Activated T-helper 1 cell treated with anti-CD3 and anti-CD28 coated beads, Interleukin-2, amount 50 U/mL, for 16 hours (primary cell): ENCODE results near the gene NCAPG.
"Not testable (repeated sequence)": the region's sequence is repeated elsewhere in the genome, so short reads cannot be mapped to it uniquely, and the experiment has no call there.

ENCODE experiments used
- DNase-seq, 2 donors: peaks; one replicate each; pipeline ENCODE4 v3.0.0-alpha.2; 2020; ENCODE audit warnings: low read depth in 1 of 2, low spot score in 1 of 2

Gene NCAPG

GRCh38 chr4:17794730-17795129 is 16.0 kb upstream of the NCAPG start:
- no peak for DNase-seq

- no peak for DNase-seq
Observed at GRCh38 chr4:17797808-17798207, 13.0 kb upstream of the NCAPG start.

GRCh38 chr4:17805580-17806155 is 5.1 kb upstream of the NCAPG start:
- no peak for DNase-seq

GRCh38 chr4:17807446-17807845 is 3.3 kb upstream of the NCAPG start:
- no peak for DNase-seq

GRCh38 chr4:17809667-17810066 is 1.1 kb upstream of the NCAPG start:
- no peak for DNase-seq

GRCh38 chr4:17811078-17811603 is 362 bp downstream of the NCAPG start:
- DNase-seq, result no peak

- DNase-seq, result no peak
Observed at GRCh38 chr4:17812125-17812524, 1.3 kb downstream of the NCAPG start.

GRCh38 chr4:17812801-17813200 is 2.0 kb downstream of the NCAPG start:
- no peak for DNase-seq

DNA sequence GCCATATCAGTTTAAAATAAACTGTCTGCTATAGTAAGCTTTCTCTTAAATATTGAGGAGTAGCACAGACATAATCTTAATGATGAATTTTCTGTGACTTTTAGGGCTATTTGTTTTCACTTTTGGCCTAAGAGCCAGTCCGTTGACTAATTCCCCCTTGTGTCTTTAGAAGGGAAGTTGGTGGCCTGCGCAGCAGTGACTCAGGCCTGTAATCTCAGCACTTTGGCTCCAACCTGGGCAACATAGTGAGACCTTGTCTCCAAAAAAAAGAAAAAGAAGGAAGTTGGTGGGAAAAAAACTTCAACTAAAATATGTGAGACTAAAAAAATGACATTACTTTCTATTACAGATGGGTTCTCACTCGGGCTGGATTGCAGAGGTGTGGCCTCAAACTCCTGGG is 3.4 kb downstream of the NCAPG start:
- no peak for DNase-seq

DNA sequence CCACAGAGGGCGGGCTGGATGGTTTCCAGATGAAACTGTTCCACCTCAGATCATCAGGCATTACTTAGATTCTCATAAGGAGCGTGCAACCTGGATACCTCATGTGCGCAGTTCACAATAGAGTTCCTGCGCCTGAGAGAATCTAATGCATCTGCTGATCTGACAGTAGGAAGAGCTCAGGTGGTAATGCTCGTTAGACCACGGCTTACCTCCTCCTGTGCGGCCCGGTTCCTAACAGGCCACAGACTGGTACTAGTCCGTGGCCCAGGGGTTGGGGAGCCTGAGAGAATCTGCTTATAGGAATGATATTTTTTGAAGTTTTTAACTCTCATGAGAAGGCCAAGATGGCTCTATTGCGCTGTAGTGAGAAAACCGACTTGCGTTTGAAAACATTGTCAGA is 5.4 kb downstream of the NCAPG start:
- DNase-seq, result no peak

GRCh38 chr4:17817027-17817426 is 6.2 kb downstream of the NCAPG start:
- DNase-seq, result no peak

DNA sequence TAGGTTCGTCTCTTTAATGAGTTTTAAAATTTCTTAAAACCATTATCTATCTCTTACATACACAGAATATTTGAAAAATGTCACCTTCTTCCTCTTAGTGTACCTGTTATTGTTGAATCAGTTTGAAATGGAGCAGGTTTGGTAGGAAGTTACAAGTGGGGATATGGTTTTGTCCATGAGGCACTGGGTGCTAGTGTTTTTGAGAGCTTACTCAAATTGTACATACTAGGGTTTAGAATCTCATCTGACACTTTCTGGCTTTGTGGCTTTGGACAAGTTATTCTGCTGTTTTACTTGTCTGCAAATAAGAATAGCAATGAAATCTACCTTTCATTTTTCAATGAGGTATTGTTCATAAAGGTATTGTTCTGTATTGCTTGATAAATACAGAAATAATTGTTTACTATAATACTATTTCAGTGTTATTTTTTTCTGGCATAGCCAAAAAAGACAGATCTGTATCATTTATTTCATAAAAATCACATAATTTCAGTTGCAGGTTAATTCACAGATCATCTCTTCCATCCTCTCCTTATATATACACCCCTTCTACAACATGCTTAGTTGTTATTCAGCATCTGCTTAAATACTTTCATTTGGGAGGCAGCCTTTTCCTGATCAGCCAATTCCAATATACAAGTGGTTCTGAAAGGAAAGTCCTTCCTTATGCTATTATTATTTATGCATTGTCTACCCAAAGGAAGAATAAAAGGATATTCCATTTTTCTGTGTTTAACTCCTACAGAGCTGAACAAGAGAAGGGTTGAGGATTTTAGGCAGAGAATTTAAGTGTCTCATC is 13.3 kb downstream of the NCAPG start:
- DNase-seq, result no peak

- DNase-seq, result no peak
Observed at GRCh38 chr4:17846266-17846665, 35.5 kb downstream of the NCAPG start.

DNA sequence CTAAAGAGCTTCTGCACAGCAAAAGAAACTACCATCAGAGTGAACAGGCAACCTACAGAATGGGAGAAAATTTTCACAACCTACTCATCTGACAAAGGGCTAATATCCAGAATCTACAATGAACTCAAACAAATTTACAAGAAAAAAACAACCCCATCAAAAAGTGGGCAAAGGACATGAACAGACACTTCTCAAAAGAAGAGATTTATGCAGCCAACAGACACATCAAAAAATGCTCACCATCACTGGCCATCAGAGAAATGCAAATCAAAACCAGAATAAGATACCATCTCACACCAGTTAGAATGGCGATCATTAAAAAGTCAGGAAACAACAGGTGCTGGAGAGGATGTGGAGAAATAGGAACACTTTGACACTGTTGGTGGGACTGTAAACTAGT is 39.5 kb downstream of the NCAPG start:
- not testable (repeated sequence) for DNase-seq

DNA sequence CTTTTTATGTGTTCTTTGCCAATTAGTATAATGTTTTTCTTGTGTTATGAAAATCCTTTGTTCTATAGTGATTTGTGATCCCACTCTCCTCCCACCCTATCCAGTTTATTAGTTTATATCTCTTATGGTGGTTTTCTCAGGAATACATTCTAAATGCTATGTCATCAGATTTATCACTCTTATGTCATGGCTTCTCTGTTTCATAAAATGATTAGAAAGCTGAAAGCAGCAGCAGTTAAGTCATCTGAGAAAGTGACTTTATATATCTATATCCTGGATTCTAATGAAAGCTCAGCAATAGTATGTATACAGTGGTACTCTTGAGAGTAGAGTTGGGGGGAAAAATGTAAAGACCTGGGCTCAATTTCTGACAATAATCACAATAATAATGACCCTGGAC is 41.2 kb downstream of the NCAPG start:
- DNase-seq, result no peak

DNA sequence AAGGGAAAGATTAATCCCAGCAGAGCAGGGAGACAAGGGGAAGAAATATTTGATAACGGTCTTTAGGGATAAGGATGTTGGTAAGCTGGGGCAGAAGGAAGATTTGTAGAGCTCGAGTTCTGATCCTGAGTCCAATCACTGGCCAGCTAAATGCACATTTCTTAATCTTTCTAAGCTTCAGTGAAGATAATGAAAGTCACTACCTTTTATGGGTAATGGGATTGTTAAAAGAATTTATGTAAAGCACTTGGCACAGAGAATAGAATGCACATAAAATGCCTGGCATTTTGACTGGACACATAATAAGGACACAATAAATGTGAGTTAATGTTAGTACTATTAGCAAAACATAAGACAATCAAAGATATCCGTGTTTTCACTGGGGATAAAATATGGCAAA is 43.3 kb downstream of the NCAPG start:
- DNase-seq, result no peak

- no peak for DNase-seq
Observed at GRCh38 chr4:17859793-17860406, 49.1 kb downstream of the NCAPG start.

- DNase-seq, result not testable (repeated sequence)
Observed at GRCh38 chr4:17861906-17862305, 51.1 kb downstream of the NCAPG start.

GRCh38 chr4:17865866-17866363 is 55.1 kb downstream of the NCAPG start:
- no peak for DNase-seq

GRCh38 chr4:17866810-17867209 is 56.0 kb downstream of the NCAPG start:
- DNase-seq, result no peak

GRCh38 chr4:17867276-17867675 is 56.5 kb downstream of the NCAPG start:
- no peak for DNase-seq

DNA sequence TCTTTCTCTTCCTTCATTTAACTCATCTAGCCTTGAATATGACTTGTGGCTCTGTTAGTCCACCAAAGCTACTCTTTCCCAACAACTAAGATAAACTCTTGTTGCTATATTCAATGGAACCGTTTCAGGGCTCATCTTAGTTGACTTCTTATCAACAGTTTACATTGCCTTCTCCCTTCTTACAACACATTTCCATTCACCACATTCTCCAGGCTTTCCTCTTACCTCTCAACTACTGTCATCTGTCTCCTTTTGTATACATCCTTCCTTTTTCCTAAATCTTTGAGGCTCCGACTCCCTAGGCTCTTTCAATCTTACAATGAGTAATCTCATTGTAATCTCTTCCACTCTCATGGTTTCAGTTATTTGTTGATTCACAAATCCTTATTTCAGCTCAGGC is 58.5 kb downstream of the NCAPG start:
- DNase-seq, result no peak
